CD4-positive, alpha-beta T cell treated with Interferon gamma for 1 hour (primary cell): ENCODE results near the gene CXorf51B.
"Not testable (repeated sequence)": the region's sequence is repeated elsewhere in the genome, so short reads cannot be mapped to it uniquely, and the experiment has no call there.

ENCODE experiments used
- DNase-seq: peaks from one replicate; pipeline ENCODE4 v3.0.0-alpha.2; 2020

The CXorf51B gene

GRCh38 chrX:146809471-146809870, at the start of gene CXorf51B:
Gene CXorf51B, plus strand, starts transcription at chrX:146809771. Its CDS starts 21 bp downstream, at chrX:146809792.
- DNase-seq = not testable (repeated sequence)

DNA sequence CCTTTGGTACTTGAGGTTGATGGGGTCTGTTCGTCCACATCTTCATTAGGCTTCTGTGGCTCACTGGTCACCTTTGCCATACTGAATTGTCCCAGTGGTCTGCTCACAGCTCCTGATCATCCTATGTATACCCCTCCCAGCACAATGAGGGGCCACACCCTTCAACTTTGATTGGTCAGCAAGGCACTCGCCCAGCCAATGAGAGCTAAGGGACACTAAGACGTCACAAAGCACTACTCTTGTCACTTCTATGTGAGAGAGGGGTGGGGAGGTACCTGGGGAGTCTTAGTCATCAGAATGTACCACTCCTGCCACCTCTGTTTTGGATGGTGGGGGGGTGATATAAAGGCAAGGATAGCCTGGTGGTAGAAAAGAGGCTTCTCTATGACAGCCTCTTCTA, 5.1 kb downstream of the CXorf51B start, which contains the start of gene CXorf51A:
CXorf51A (minus strand) TSS at position 101 of the 400 bp plus-strand sequence; CDS start at position 80, 21 bp downstream.
- DNase-seq = not testable (repeated sequence)

DNA sequence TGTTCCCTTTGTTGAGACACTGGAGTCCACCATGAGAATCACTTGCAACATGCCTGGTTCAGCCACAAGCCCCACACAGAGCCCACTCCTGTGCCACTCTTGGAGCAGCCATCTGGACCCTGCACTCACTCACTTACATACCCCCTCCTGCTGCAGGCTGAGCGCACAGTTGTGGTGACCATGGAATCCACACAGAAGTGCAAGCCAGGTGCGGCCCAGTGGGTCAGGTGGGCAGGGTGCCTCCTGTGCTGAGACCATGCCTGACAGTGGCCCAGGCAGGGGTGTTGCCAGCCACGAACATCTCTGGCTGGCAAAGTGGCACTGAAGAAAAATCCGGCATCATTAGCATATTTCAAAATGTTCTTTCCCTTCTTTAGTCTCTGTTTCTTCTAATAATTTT, 22.4 kb downstream of the CXorf51B start:
- DNase-seq = no peak

DNA sequence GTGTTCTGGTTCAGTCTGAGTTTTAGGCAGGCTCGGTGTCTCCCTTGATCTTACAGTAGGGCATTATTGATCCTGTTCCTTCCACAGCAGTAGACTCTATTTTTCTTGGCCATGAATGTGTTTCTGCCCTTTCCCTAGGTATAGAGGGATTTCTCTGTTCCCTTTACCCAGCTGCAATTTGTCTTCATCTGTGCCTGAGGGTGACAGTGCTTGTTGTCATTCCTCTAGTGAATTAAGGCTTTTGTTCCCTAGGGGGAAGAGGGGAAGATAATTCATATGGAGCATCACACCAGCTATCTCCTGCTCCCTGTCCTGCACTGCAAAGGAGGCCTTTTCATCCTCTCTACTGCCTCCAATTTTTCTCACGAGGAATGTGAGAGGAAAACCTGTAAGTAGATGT, 44.7 kb downstream of the CXorf51B start:
- no peak for DNase-seq
